Ishikawa (cell line): ENCODE results near the gene ARHGAP22.

Experiments used
- CEBPB ChIP-seq: IDR thresholded peaks from 2 replicates; pipeline ENCODE4 v1.6.1; 2012
- CREB1 ChIP-seq: IDR thresholded peaks from 2 replicates; pipeline ENCODE4 v1.6.1; 2012; ENCODE audit warnings: low read depth
- EGR1 ChIP-seq: IDR thresholded peaks from 2 replicates; pipeline ENCODE4 v1.6.1; 2012
- EP300 ChIP-seq: IDR thresholded peaks from 2 replicates; pipeline ENCODE4 v1.6.1; 2012; ENCODE audit warnings: borderline replicate concordance
- FOXM1 ChIP-seq: IDR thresholded peaks from 2 replicates; pipeline ENCODE4 v1.6.1; 2012; ENCODE audit warnings: low read depth, borderline replicate concordance
- NFIC ChIP-seq: IDR thresholded peaks from 2 replicates; pipeline ENCODE4 v1.6.1; 2012
- RAD21 ChIP-seq: IDR thresholded peaks from 2 replicates; pipeline ENCODE4 v1.6.1; 2012; ENCODE audit warnings: low read depth
- TAF1 ChIP-seq: IDR thresholded peaks from 2 replicates; pipeline ENCODE4 v1.6.1; 2012; ENCODE audit warnings: low read depth, mild to moderate bottlenecking
- TCF12 ChIP-seq: IDR thresholded peaks from 2 replicates; pipeline ENCODE4 v1.6.1; 2012; ENCODE audit warnings: low read depth
- TEAD4 ChIP-seq: IDR thresholded peaks from 2 replicates; pipeline ENCODE4 v1.6.1; 2012
- YY1 ChIP-seq: IDR thresholded peaks from 2 replicates; pipeline ENCODE4 v1.6.1; 2012; ENCODE audit warnings: low read depth
- ZBTB7A ChIP-seq: IDR thresholded peaks from 2 replicates; pipeline ENCODE4 v1.6.1; 2012; ENCODE audit warnings: low read depth
- TF ChIP-seq, protein P1 (sequence below): IDR thresholded peaks from 2 replicates; pipeline ENCODE4 v1.6.1; 2012
- TF ChIP-seq, protein P2 (sequence below): IDR thresholded peaks from 2 replicates; pipeline ENCODE4 v1.6.1; 2012; ENCODE audit warnings: low read depth, mild to moderate bottlenecking
- TF ChIP-seq, protein P3 (sequence below): IDR thresholded peaks from 2 replicates; pipeline ENCODE4 v1.6.1; 2012

ARHGAP22 gene

GRCh38 chr10:48428896-48429295, 176.0 kb downstream of the ARHGAP22 start:
- TF ChIP-seq, protein P1, sequence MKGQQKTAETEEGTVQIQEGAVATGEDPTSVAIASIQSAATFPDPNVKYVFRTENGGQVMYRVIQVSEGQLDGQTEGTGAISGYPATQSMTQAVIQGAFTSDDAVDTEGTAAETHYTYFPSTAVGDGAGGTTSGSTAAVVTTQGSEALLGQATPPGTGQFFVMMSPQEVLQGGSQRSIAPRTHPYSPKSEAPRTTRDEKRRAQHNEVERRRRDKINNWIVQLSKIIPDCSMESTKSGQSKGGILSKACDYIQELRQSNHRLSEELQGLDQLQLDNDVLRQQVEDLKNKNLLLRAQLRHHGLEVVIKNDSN, result no peak
- TF ChIP-seq, protein P2, sequence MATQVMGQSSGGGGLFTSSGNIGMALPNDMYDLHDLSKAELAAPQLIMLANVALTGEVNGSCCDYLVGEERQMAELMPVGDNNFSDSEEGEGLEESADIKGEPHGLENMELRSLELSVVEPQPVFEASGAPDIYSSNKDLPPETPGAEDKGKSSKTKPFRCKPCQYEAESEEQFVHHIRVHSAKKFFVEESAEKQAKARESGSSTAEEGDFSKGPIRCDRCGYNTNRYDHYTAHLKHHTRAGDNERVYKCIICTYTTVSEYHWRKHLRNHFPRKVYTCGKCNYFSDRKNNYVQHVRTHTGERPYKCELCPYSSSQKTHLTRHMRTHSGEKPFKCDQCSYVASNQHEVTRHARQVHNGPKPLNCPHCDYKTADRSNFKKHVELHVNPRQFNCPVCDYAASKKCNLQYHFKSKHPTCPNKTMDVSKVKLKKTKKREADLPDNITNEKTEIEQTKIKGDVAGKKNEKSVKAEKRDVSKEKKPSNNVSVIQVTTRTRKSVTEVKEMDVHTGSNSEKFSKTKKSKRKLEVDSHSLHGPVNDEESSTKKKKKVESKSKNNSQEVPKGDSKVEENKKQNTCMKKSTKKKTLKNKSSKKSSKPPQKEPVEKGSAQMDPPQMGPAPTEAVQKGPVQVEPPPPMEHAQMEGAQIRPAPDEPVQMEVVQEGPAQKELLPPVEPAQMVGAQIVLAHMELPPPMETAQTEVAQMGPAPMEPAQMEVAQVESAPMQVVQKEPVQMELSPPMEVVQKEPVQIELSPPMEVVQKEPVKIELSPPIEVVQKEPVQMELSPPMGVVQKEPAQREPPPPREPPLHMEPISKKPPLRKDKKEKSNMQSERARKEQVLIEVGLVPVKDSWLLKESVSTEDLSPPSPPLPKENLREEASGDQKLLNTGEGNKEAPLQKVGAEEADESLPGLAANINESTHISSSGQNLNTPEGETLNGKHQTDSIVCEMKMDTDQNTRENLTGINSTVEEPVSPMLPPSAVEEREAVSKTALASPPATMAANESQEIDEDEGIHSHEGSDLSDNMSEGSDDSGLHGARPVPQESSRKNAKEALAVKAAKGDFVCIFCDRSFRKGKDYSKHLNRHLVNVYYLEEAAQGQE, result no peak
- no peak for TF ChIP-seq CEBPB
- TF ChIP-seq ZBTB7A, result no peak
- no peak for TF ChIP-seq RAD21
- no peak for TF ChIP-seq EGR1
- TF ChIP-seq YY1, result no peak
- TF ChIP-seq TCF12, result no peak
- TF ChIP-seq, protein P3, sequence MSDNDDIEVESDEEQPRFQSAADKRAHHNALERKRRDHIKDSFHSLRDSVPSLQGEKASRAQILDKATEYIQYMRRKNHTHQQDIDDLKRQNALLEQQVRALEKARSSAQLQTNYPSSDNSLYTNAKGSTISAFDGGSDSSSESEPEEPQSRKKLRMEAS, result no peak
- no peak for TF ChIP-seq CREB1
- no peak for TF ChIP-seq TAF1
- no peak for TF ChIP-seq NFIC
- no peak for TF ChIP-seq EP300
- TF ChIP-seq TEAD4, result no peak
- no peak for TF ChIP-seq FOXM1

GRCh38 chr10:48423884-48424283, 181.0 kb downstream of the ARHGAP22 start:
- no peak for TF ChIP-seq CREB1
- TF ChIP-seq ZBTB7A, result no peak

- no peak for TF ChIP-seq ZBTB7A
- TF ChIP-seq YY1, result no peak
- TF ChIP-seq NFIC, result no peak
- no peak for TF ChIP-seq EP300
- no peak for TF ChIP-seq CREB1
- no peak for TF ChIP-seq FOXM1
- TF ChIP-seq, protein P2, result no peak
- TF ChIP-seq, protein P3, result no peak
- no peak for TF ChIP-seq EGR1
- TF ChIP-seq RAD21, result no peak
- no peak for TF ChIP-seq CEBPB
- TF ChIP-seq, protein P1, result no peak
- no peak for TF ChIP-seq TEAD4
- TF ChIP-seq TAF1, result no peak
- no peak for TF ChIP-seq TCF12
These were observed 185.2 kb downstream of the ARHGAP22 start for GRCh38 chr10:48419714-48420113.

DNA sequence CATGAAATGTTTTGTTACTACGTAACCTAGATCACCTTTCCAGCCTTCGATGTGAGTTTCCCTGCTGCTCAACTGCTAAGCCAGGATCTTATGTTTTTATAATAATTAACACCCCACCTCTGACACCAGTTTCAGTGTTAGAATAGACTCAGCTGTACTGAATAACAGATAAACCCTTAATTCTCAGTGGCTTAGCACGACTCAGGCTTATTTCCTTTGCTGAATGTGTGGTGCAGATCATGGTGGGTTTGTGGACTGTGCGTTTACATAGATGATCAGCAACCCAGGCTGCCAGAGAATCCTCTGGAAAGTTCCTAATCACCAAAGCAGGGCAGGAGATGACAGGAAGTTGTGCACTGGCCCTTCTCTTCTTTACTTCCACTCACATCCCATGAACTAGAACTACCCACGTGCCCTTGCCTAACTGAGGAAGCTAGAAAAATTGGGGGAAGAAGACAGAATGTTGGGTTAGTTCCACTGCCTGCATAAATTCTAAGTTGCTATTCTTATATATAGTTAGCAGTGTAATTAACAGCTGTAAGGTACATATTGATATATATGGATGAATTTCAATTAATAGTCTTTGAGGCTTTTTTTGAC, 186.6 kb downstream of the ARHGAP22 start:
- TF ChIP-seq EGR1, result no peak
- TF ChIP-seq EP300, result no peak
- no peak for TF ChIP-seq ZBTB7A
- no peak for TF ChIP-seq TCF12
- TF ChIP-seq YY1, result no peak

- TF ChIP-seq TAF1, result no peak
- TF ChIP-seq, protein P2, result no peak
- TF ChIP-seq, protein P1, result no peak
These were observed 187.5 kb downstream of the ARHGAP22 start for GRCh38 chr10:48417374-48417773.
